H9 (cell line): ENCODE measurements around the gene LRP1B. TPM values are rescaled to one million over a fixed set of nuclear protein-coding genes. Genes with fewer than 3 reads are reported as not detected.

Experiments
- DNase-seq: peaks from one replicate; pipeline ENCODE4 v3.0.0-alpha.2; 2017
- H2AFZ ChIP-seq: one replicate; pipeline ENCODE4 v1.6.1; 2013; ENCODE audit warnings: mild to moderate bottlenecking, low read length, control low read depth, moderate library complexity
- H2AK5ac ChIP-seq: 2 replicates; pipeline ENCODE4 v1.6.1; 2013; ENCODE audit warnings: low read length, control low read depth, mixed read lengths; ENCODE audit not compliant: insufficient read length
- H2BK120ac ChIP-seq: one replicate; pipeline ENCODE4 v1.6.1; 2013; ENCODE audit warnings: low read depth, mild to moderate bottlenecking, low read length, control low read depth, inconsistent platforms; ENCODE audit not compliant: poor library complexity, severe bottlenecking
- H2BK12ac ChIP-seq: 2 replicates; pipeline ENCODE4 v1.6.1; 2013; ENCODE audit warnings: low read length, control low read depth, mixed read lengths, low read depth; ENCODE audit not compliant: insufficient read length
- H2BK15ac ChIP-seq: 2 replicates; pipeline ENCODE4 v1.6.1; 2013; ENCODE audit warnings: low read depth, low read length, control low read depth
- H2BK20ac ChIP-seq: one replicate; pipeline ENCODE4 v1.6.1; 2013; ENCODE audit warnings: low read depth, mild to moderate bottlenecking, low read length, control low read depth, inconsistent platforms; ENCODE audit not compliant: poor library complexity, severe bottlenecking
- H2BK5ac ChIP-seq: 2 replicates; pipeline ENCODE4 v1.6.1; 2013; ENCODE audit warnings: low read length, control low read depth, mixed read lengths; ENCODE audit not compliant: insufficient read length
- H3K14ac ChIP-seq: 2 replicates; pipeline ENCODE4 v1.6.1; 2013; ENCODE audit warnings: low read length, control low read depth; ENCODE audit not compliant: insufficient read depth
- H3K18ac ChIP-seq: 2 replicates; pipeline ENCODE4 v1.6.1; 2013; ENCODE audit warnings: low read depth, mild to moderate bottlenecking, mixed read lengths, low read length, control low read depth; ENCODE audit not compliant: insufficient read length
- H3K23ac ChIP-seq: 2 replicates; pipeline ENCODE4 v1.6.1; 2013; ENCODE audit warnings: low read length, control low read depth, mixed read lengths, low read depth; ENCODE audit not compliant: insufficient read length
- H3K23me2 ChIP-seq: 2 replicates; pipeline ENCODE4 v1.6.1; 2013; ENCODE audit warnings: low read depth, mild to moderate bottlenecking, mixed read lengths, low read length, control low read depth; ENCODE audit not compliant: insufficient read length, poor library complexity, severe bottlenecking
- H3K27ac ChIP-seq: 2 replicates; pipeline ENCODE4 v1.5.1; 2013; ENCODE audit warnings: low read length, control low read depth, mixed read lengths, low read depth; ENCODE audit not compliant: insufficient read length
- H3K27me3 ChIP-seq: 2 replicates; pipeline ENCODE4 v1.6.1; 2013; ENCODE audit warnings: low read length, control low read depth, inconsistent platforms; ENCODE audit not compliant: insufficient read depth
- H3K4ac ChIP-seq: 2 replicates; pipeline ENCODE4 v1.6.1; 2013; ENCODE audit warnings: low read depth, mild to moderate bottlenecking, control low read depth, inconsistent platforms, low read length, moderate library complexity
- H3K4me1 ChIP-seq: 2 replicates; pipeline ENCODE4 v1.6.1; 2013; ENCODE audit warnings: low read length, control low read depth, inconsistent platforms; ENCODE audit not compliant: insufficient read depth
- H3K4me2 ChIP-seq: 2 replicates; pipeline ENCODE4 v1.6.1; 2013; ENCODE audit warnings: low read length, control low read depth, mixed read lengths; ENCODE audit not compliant: insufficient read length, insufficient read depth
- H3K56ac ChIP-seq: 2 replicates; pipeline ENCODE4 v1.6.1; 2013; ENCODE audit warnings: low read depth, mild to moderate bottlenecking, mixed read lengths, low read length, control low read depth; ENCODE audit not compliant: insufficient read length
- H3K79me1 ChIP-seq: 2 replicates; pipeline ENCODE4 v1.6.1; 2013; ENCODE audit warnings: low read depth, mild to moderate bottlenecking, moderate library complexity, low read length, control low read depth, inconsistent platforms; ENCODE audit not compliant: insufficient read depth, poor library complexity, severe bottlenecking
- H3K79me2 ChIP-seq: 2 replicates; pipeline ENCODE4 v1.6.1; 2013; ENCODE audit warnings: low read length, control low read depth, inconsistent platforms; ENCODE audit not compliant: insufficient read depth
- H3K9ac ChIP-seq: 2 replicates; pipeline ENCODE4 v1.6.1; 2013; ENCODE audit warnings: low read length, control low read depth, mixed read lengths; ENCODE audit not compliant: insufficient read length; ENCODE audit errors: extremely low read depth
- H3K9me3 ChIP-seq: one replicate; pipeline ENCODE4 v1.6.1; 2013; ENCODE audit warnings: low read depth, low read length, inconsistent platforms; ENCODE audit not compliant: control insufficient read depth
- H3T11ph ChIP-seq: one replicate; pipeline ENCODE4 v1.6.1; 2013; ENCODE audit warnings: mild to moderate bottlenecking, low read length, control low read depth, inconsistent platforms
- H4K20me1 ChIP-seq: one replicate; pipeline ENCODE4 v1.6.1; 2013; ENCODE audit not compliant: control insufficient read depth, insufficient read length, insufficient read depth
- H4K5ac ChIP-seq: 2 replicates; pipeline ENCODE4 v1.6.1; 2013; ENCODE audit warnings: low read depth, mild to moderate bottlenecking, mixed read lengths, low read length, control low read depth; ENCODE audit not compliant: insufficient read length
- H4K8ac ChIP-seq: replicated peaks from 2 replicates; pipeline ENCODE4 v1.6.1; 2013; ENCODE audit warnings: low read length, control low read depth, mixed read lengths, low read depth; ENCODE audit not compliant: insufficient read length
- H4K91ac ChIP-seq: 2 replicates; pipeline ENCODE4 v1.6.1; 2013; ENCODE audit warnings: low read depth, mild to moderate bottlenecking, moderate library complexity, mixed read lengths, low read length, control low read depth; ENCODE audit not compliant: insufficient read length
- H3K27ac Mint-ChIP-seq, 3 experiments: 2 replicates in 2 of 3; 3 replicates in 1 of 3; pipeline ENCODE4 v1.8.0; 2020 to 2021; ENCODE audit warnings: mixed read lengths in 3 of 3, mild to moderate bottlenecking in 1 of 3, moderate library complexity in 1 of 3
- H3K27me3 Mint-ChIP-seq: 2 replicates; pipeline ENCODE4 v1.8.0; 2021; ENCODE audit warnings: low read depth, mild to moderate bottlenecking, moderate library complexity, mixed read lengths
- H3K36me3 Mint-ChIP-seq, 3 experiments: 2 replicates in 2 of 3; 3 replicates in 1 of 3; pipeline ENCODE4 v1.8.0; 2020 to 2021; ENCODE audit warnings: low read depth in 3 of 3, mixed read lengths in 3 of 3; ENCODE audit not compliant: insufficient read depth in 1 of 3
- H3K4me1 Mint-ChIP-seq, 2 experiments: 2 replicates each; pipeline ENCODE4 v1.8.0; 2020; ENCODE audit warnings: mixed read lengths in 2 of 2
- H3K4me3 Mint-ChIP-seq, 2 experiments: 2 replicates in 1 of 2; 3 replicates in 1 of 2; pipeline ENCODE4 v1.8.0; 2020 to 2021; ENCODE audit warnings: mild to moderate bottlenecking in 2 of 2, mixed read lengths in 2 of 2, moderate library complexity in 1 of 2
- H3K9me3 Mint-ChIP-seq, 2 experiments: 2 replicates in 1 of 2; 3 replicates in 1 of 2; pipeline ENCODE4 v1.8.0; 2020; ENCODE audit warnings: mild to moderate bottlenecking in 2 of 2, mixed read lengths in 2 of 2, moderate library complexity in 1 of 2
- CTCF ChIP-seq: fragments of 200-600 bp; sonication (generic); conservative IDR thresholded peaks from 3 replicates; pipeline ENCODE4 v1.8.0; 2021; ENCODE audit warnings: antibody characterized with exemption, mild to moderate bottlenecking
- WGBS: extraction: QIAGEN DNeasy Blood & Tissue Kit; methylation state at CpG from one replicate; pipeline ENCODE4 v1.1.7; 2013; ENCODE audit warnings: missing lambda C conversion rate, low lambda C conversion rate, mixed read lengths; ENCODE audit not compliant: insufficient read length; ENCODE audit errors: extremely low coverage; 5-methylcytosine and 5-hydroxymethylcytosine counted together
- total RNA-seq: library from RNA; stranded (reverse); gene quantifications from 2 replicates; pipeline ENCODE4 v1.2.1, GENCODE V29; 2021

Gene LRP1B
- total RNA-seq, 1 experiment from 2014 or later: not detected

GRCh38 chr2:142128105-142128504 is 2.7 kb downstream of the LRP1B start:
- H3K27me3 ChIP-seq: peaks cover 11% of the 10 kb centered on the region; the same call in 1 of the 2 replicates
- no peak overlapping the region for H2BK15ac ChIP-seq
- DNase-seq: no peak
- no peak overlapping the region for H3T11ph ChIP-seq
- no peak overlapping the region for H3K56ac ChIP-seq
- no peak overlapping the region for H3K27ac Mint-ChIP-seq
- H4K20me1 ChIP-seq: no peaks in the 10 kb centered on the region
- H2BK5ac ChIP-seq: no peak overlapping the region
- H2BK20ac ChIP-seq: no peak overlapping the region
- H2AK5ac ChIP-seq: no peak overlapping the region
- H3K23me2 ChIP-seq: peaks cover 17% of the 10 kb centered on the region
- peaks cover 67% of the 10 kb centered on the region for H3K27me3 Mint-ChIP-seq
- no peak overlapping the region for H3K4me2 ChIP-seq
- no peaks in the 10 kb centered on the region for H3K9me3 ChIP-seq
- WGBS: no CpG with 5 or more reads among the region's 5 CpGs
- no peak overlapping the region for H2BK12ac ChIP-seq
- TF ChIP-seq CTCF: no peak
- peaks cover 14 to 16% of the 10 kb centered on the region in 2 experiments for H3K4me1 Mint-ChIP-seq
- H3K79me1 ChIP-seq: no peaks in the 10 kb centered on the region
- no peak overlapping the region for H3K9ac ChIP-seq
- no peak overlapping the region for H3K18ac ChIP-seq
- H2BK120ac ChIP-seq: no peak overlapping the region
- H3K9me3 Mint-ChIP-seq: no peaks in the 10 kb centered on the region; a peak in 2 of 5 replicates
- H3K79me2 ChIP-seq: no peaks in the 10 kb centered on the region
- no peak overlapping the region for H3K4ac ChIP-seq
- H2AFZ ChIP-seq: no peak overlapping the region
- no peak overlapping the region for H4K91ac ChIP-seq
- no peak overlapping the region for H3K27ac ChIP-seq
- H3K4me1 ChIP-seq: no peaks in the 10 kb centered on the region
- no peak overlapping the region for H4K8ac ChIP-seq
- no peaks in the 10 kb centered on the region for H3K36me3 Mint-ChIP-seq
- H3K23ac ChIP-seq: no peak overlapping the region
- H3K14ac ChIP-seq: no peak overlapping the region
- no peak overlapping the region for H3K4me3 Mint-ChIP-seq
- H4K5ac ChIP-seq: no peak overlapping the region
